Nephron progenitor cell (in vitro differentiated cells): ENCODE results near the gene RPTOR.

Experiments used
- DNase-seq: peaks from one replicate; pipeline ENCODE4 v3.0.0; 2021
- H3K27ac Mint-ChIP-seq: 2 replicates; pipeline ENCODE4 v1.8.0; 2021; ENCODE audit warnings: mild to moderate bottlenecking, moderate library complexity, mixed read lengths
- H3K27me3 Mint-ChIP-seq: 2 replicates; pipeline ENCODE4 v1.8.0; 2021; ENCODE audit warnings: mild to moderate bottlenecking, low read depth, mixed read lengths; ENCODE audit not compliant: poor library complexity
- H3K36me3 Mint-ChIP-seq: 2 replicates; pipeline ENCODE4 v1.8.0; 2021; ENCODE audit warnings: low read depth, mixed read lengths
- H3K4me1 Mint-ChIP-seq: 2 replicates; pipeline ENCODE4 v1.8.0; 2021; ENCODE audit warnings: mixed read lengths
- H3K4me3 Mint-ChIP-seq: 2 replicates; pipeline ENCODE4 v1.8.0; 2021; ENCODE audit warnings: mild to moderate bottlenecking, moderate library complexity, mixed read lengths
- H3K9me3 Mint-ChIP-seq: 2 replicates; pipeline ENCODE4 v1.8.0; 2021; ENCODE audit warnings: mild to moderate bottlenecking, moderate library complexity, mixed read lengths
- CTCF ChIP-seq: fragments of 200-600 bp; sonication (generic); IDR thresholded peaks from 2 replicates; pipeline ENCODE4 v1.5.0; 2021; ENCODE audit warnings: antibody characterized with exemption

RPTOR gene

DNA sequence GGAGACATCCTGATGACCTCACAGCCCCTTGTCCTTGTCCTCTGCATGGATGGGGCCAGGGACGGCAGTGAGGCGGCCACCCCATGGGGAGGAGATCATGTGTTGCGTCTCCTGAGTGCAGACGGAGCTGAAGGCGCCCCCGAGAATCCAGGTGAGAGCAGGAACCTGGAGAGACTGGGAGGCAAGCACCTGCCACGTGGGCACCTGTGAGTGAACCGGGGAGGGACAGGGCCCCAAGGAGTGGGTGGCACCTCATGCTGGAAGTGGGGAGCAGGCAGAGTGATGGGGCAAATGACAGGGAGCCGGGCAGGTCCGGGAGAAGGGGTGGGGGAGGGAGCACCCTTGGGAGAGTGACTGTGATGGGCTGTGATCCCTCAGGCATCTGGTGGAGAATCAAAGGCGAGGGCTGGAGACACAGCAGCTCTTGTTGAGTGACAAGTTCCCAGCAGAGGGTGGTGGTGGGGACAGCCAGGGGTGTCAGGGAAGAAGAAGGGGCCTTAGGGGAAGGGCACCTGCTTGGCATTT is 272.7 kb downstream of the RPTOR start:
- peaks cover 11% of the 10 kb centered on the region for H3K36me3 Mint-ChIP-seq
- peaks cover 54% of the 10 kb centered on the region for H3K4me1 Mint-ChIP-seq
- TF ChIP-seq CTCF = no peak
- H3K4me3 Mint-ChIP-seq = no peak overlapping the region
- peaks cover 8% of the 10 kb centered on the region for H3K27me3 Mint-ChIP-seq
- DNase-seq = no peak
- no peaks in the 10 kb centered on the region for H3K9me3 Mint-ChIP-seq
- no peak overlapping the region for H3K27ac Mint-ChIP-seq

GRCh38 chr17:80817861-80818260 is 273.2 kb downstream of the RPTOR start:
- Mint-ChIP-seq H3K9me3 (no peaks in the 10 kb centered on the region), H3K4me1 (peaks cover 59% of the 10 kb centered on the region), H3K4me3 (no peak overlapping the region), H3K27ac (no peak overlapping the region), H3K36me3 (peaks cover 13% of the 10 kb centered on the region), H3K27me3 (peaks cover 5% of the 10 kb centered on the region)
- DNase-seq = no peak
- no peak for TF ChIP-seq CTCF

DNA sequence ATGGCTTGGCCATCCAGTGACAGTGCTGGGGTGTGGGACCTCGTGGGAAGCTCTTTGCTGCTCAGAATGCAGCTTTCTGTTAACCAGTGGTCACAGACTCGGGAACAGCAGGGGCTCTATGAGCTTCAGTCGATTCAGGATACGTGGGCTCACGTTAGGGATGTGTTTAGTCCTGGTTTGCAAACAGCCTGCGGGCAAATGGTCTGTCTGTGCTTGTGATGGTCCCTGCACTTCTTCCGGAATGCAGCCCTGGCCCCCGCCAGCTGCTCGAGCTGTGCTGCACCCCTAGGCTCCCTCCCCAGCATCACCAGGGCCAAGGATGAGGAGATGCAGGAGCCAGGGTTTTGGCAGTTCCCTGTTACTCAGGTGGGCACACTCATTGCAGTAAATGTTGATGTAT is 274.2 kb downstream of the RPTOR start:
- H3K36me3 Mint-ChIP-seq = peaks cover 21% of the 10 kb centered on the region
- H3K4me1 Mint-ChIP-seq = peaks cover 67% of the 10 kb centered on the region
- DNase-seq = no peak
- H3K9me3 Mint-ChIP-seq = no peaks in the 10 kb centered on the region
- H3K4me3 Mint-ChIP-seq = no peak overlapping the region
- H3K27ac Mint-ChIP-seq = no peak overlapping the region
- peaks cover 5% of the 10 kb centered on the region for H3K27me3 Mint-ChIP-seq
- TF ChIP-seq CTCF = no peak

- Mint-ChIP-seq H3K27ac (peak overlapping the region; percentile 54), H3K4me3 (no peak overlapping the region), H3K36me3 (peaks cover 29% of the 10 kb centered on the region), H3K9me3 (no peaks in the 10 kb centered on the region), H3K27me3 (peaks cover 5% of the 10 kb centered on the region), H3K4me1 (peaks cover 66% of the 10 kb centered on the region)
- no peak for TF ChIP-seq CTCF
- no peak for DNase-seq
Observed at GRCh38 chr17:80819422-80820164, 275.0 kb downstream of the RPTOR start.

- no peak for DNase-seq
- H3K4me3 Mint-ChIP-seq = no peak overlapping the region
- no peak for TF ChIP-seq CTCF
- H3K9me3 Mint-ChIP-seq = no peaks in the 10 kb centered on the region
- H3K4me1 Mint-ChIP-seq = peaks cover 59% of the 10 kb centered on the region
- peak overlapping the region; percentile 45 for H3K27ac Mint-ChIP-seq
- H3K27me3 Mint-ChIP-seq = peaks cover 5% of the 10 kb centered on the region
- peaks cover 30% of the 10 kb centered on the region for H3K36me3 Mint-ChIP-seq
Observed at GRCh38 chr17:80820331-80820730, 275.7 kb downstream of the RPTOR start.

DNA sequence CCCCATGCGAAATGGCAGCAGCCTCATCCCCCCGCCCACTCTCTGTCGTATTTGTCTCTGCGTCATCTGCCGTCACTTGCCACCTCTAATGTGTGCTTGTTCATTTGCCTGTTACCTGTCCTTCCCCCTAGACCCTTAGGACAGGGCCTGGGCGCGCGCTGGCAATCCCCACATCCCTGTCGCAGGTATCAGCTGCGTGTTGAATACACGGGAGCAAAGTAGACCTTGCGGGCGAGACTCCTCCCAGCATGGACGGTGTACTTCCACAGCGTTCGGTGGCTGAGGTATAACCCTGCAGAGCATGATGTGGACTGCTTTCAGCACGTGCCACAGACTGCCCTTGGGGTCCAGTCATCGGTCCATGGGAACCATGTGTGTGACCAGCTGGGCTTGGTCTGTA is 276.9 kb downstream of the RPTOR start:
- no peak overlapping the region for H3K27ac Mint-ChIP-seq
- no peak for DNase-seq
- H3K27me3 Mint-ChIP-seq = no peaks in the 10 kb centered on the region
- H3K36me3 Mint-ChIP-seq = peaks cover 34% of the 10 kb centered on the region
- no peak for TF ChIP-seq CTCF
- H3K4me1 Mint-ChIP-seq = peaks cover 46% of the 10 kb centered on the region
- H3K9me3 Mint-ChIP-seq = no peaks in the 10 kb centered on the region
- no peak overlapping the region for H3K4me3 Mint-ChIP-seq
